Ishikawa (cell line): Measurements from ENCODE around the gene COL28A1.

Source experiments
- CEBPB ChIP-seq: IDR thresholded peaks from 2 replicates; pipeline ENCODE4 v1.6.1; 2012
- CREB1 ChIP-seq: IDR thresholded peaks from 2 replicates; pipeline ENCODE4 v1.6.1; 2012; ENCODE audit warnings: low read depth
- EGR1 ChIP-seq: IDR thresholded peaks from 2 replicates; pipeline ENCODE4 v1.6.1; 2012
- EP300 ChIP-seq: IDR thresholded peaks from 2 replicates; pipeline ENCODE4 v1.6.1; 2012; ENCODE audit warnings: borderline replicate concordance
- FOXM1 ChIP-seq: IDR thresholded peaks from 2 replicates; pipeline ENCODE4 v1.6.1; 2012; ENCODE audit warnings: low read depth, borderline replicate concordance
- MAX ChIP-seq: IDR thresholded peaks from 2 replicates; pipeline ENCODE4 v1.6.1; 2012
- NFIC ChIP-seq: IDR thresholded peaks from 2 replicates; pipeline ENCODE4 v1.6.1; 2012
- RAD21 ChIP-seq: IDR thresholded peaks from 2 replicates; pipeline ENCODE4 v1.6.1; 2012; ENCODE audit warnings: low read depth
- REST ChIP-seq: IDR thresholded peaks from 2 replicates; pipeline ENCODE4 v1.6.1; 2012; ENCODE audit warnings: low read depth, mild to moderate bottlenecking
- TAF1 ChIP-seq: IDR thresholded peaks from 2 replicates; pipeline ENCODE4 v1.6.1; 2012; ENCODE audit warnings: low read depth, mild to moderate bottlenecking
- TCF12 ChIP-seq: IDR thresholded peaks from 2 replicates; pipeline ENCODE4 v1.6.1; 2012; ENCODE audit warnings: low read depth
- TEAD4 ChIP-seq: IDR thresholded peaks from 2 replicates; pipeline ENCODE4 v1.6.1; 2012
- YY1 ChIP-seq: IDR thresholded peaks from 2 replicates; pipeline ENCODE4 v1.6.1; 2012; ENCODE audit warnings: low read depth
- ZBTB7A ChIP-seq: IDR thresholded peaks from 2 replicates; pipeline ENCODE4 v1.6.1; 2012; ENCODE audit warnings: low read depth

GRCh38 chr7:7516662-7517061 lies 19.0 kb downstream of the COL28A1 start:
- TF ChIP-seq MAX = no peak
- TF ChIP-seq REST = no peak
- no peak for TF ChIP-seq YY1
- no peak for TF ChIP-seq TEAD4
- TF ChIP-seq EGR1 = no peak
- no peak for TF ChIP-seq TAF1
- no peak for TF ChIP-seq ZBTB7A
- no peak for TF ChIP-seq RAD21
- no peak for TF ChIP-seq CEBPB
- TF ChIP-seq NFIC = no peak
- no peak for TF ChIP-seq CREB1
- no peak for TF ChIP-seq EP300
- TF ChIP-seq TCF12 = no peak
- TF ChIP-seq FOXM1 = no peak
